Stimulated activated CD4-positive, alpha-beta T cell treated with anti-CD3 and anti-CD28 coated beads, Interleukin-1b, Interleukin-23, amount 100 ng/mL, for 1 hour (primary cell): ENCODE results near the gene PROSER2.
"Not testable (repeated sequence)": the region's sequence is repeated elsewhere in the genome, so short reads cannot be mapped to it uniquely, and the experiment has no call there.

Experiments used
- DNase-seq, 2 donors: peaks; one replicate each; pipeline ENCODE4 v3.0.0-alpha.2; 2020; ENCODE audit warnings: low read depth in 2 of 2

Gene PROSER2

DNA sequence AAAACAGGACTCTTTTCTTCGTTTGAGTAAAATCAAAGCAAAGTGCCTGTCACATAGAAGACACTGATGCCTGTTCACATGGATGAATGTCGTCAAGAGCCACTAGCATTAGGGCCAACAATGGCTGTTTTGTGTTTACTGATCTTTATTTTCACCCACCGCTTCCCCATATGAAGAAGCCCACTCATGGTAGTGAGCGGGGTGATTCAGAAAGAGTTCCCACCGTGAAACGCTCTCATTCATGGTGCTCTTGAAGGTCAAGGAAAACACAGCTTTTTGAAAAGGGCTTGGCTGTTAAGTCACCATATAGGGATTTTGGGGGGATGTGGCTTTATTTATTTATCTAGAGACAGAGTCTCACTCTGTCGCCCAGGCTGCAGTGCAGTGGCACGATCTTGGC lies 12.5 kb downstream of the PROSER2 start:
- no peak for DNase-seq

DNA sequence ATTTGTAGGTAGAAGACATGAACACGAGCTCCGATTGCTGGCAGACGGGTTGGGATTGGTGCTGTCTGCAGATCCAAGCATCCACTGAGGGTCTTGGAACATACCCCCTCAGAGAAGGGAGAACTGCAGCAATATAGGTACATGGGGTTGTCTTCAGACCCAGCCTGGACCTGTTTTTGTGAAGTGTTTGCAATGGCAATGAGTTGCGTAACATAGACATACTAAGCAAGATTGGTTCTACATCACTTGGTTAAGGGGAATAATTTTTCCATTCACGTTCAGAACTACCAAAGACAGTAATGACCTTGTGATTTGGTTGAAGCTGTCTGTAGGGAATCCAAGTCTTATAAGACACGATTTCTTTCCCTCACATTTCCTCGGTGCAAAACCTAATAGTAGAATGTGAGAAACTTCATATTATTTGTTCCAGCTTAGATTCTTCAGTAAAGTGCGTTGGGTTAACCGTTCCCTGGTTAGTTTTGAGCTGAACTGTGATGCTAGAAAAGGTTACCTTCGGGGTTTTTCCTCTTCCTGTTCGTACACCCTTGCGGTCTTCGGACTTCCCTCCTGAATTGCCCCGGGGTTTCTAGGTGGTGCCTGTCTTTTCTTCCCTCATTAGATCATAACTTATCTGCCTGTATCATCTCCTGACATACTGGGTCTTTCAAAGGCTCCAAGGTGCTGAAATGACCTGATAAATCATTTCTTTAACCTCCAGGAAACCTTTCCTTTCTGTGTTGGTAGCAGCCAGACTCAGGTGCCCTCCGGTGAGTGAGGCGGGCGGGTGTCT lies 14.4 kb downstream of the PROSER2 start:
- DNase-seq = no peak

DNA sequence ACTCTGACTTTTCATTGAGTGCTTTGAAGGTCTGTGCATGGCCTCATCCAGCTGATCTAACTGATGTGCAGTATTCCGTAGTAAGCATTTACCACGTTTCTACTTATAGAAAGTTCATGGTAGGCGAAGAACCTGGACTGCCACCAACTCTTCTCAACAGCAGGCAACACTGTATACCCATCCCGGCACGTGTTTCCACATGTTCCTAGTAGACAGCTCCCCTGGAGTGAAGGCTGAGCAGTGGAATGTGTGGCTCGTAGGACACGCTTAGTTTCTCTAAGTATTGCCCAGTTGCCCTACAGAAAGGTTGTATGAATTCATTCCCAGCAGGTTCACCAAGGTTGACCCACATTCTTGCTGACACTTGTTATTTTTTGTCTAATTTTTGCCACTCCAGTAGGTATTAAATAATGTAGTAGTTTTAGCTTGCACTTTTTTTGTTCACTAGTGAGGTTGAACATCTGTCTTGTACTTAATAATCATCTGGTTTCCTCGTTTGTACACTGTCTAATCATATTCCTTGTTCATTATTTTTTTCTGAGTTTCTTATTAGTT lies 15.2 kb downstream of the PROSER2 start:
- DNase-seq = no peak

DNA sequence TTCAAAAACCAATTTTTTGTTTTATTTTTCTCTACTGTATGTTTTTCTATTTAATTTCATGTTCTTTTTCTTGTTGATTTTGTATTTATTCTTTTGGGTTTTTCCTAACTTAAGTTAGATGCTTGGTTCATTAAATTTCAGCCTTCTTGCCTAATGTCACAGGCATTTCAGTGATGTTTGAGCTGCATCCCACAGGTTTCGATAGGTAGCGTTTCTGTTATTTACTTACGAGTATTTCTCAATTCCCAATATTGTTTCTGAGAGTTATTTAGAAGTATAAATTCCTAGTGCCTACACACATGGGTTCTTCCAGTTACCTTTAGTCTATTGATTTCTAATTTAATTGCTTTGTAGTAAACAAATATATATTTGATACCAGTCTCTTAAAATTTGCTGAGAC lies 18.2 kb downstream of the PROSER2 start:
- no peak for DNase-seq

DNA sequence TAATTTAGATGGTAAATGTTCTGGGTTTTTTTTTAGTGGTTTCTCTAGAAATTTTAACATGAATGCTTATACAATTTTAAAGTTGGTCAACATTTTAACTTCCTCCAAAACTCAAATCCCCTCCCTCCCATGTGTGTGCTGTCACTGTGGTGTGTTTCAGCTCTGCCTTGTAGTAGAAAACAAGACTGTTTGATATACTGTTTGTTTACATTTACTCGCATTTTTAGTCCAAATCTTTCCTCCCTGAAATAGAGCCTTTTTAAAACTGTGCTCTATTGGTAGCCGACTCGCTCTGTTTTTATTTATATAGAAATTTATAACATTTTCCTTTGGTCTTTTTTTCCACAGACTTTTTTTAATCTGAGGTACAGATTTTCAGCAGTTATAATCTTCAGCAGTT lies 19.3 kb downstream of the PROSER2 start:
- no peak for DNase-seq

DNA sequence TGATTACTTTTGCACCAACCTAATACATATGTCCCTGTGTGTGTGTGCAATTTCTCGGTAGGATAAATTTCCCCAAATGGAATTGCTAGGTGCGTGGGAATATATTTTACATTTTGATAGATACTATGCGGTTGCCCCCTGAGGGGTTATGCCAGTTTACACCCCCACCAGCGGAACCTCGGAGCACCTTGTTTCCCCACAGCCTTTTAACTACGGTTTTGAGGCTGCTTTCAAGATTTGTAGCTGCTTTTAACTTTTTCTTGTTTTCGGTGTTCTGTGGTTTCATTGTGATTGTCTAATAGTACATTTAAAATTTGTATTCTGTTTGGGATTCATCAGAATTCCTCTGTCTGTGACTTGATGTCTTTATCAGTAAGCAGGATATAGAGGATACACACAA lies 22.0 kb downstream of the PROSER2 start:
- DNase-seq = no peak

DNA sequence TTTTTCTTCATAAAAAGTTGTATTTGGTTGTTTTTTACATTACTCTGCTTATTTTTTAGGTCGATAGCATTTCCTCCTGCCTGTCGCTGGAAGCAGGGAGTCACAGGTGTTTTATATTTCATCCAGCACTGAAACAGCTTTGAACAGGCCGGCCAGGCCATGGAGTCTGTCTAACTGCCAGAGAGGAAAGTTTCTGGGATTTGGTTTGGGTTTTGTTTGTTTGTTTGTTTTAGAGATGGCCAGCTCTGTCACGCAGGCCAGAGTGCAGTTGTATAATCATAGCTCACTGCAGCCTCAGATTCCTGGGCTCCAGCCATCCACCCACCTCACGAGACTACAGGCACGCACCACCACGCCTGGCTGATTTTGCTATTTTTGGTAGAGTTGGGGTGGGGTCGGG lies 23.4 kb downstream of the PROSER2 start:
- no peak for DNase-seq

DNA sequence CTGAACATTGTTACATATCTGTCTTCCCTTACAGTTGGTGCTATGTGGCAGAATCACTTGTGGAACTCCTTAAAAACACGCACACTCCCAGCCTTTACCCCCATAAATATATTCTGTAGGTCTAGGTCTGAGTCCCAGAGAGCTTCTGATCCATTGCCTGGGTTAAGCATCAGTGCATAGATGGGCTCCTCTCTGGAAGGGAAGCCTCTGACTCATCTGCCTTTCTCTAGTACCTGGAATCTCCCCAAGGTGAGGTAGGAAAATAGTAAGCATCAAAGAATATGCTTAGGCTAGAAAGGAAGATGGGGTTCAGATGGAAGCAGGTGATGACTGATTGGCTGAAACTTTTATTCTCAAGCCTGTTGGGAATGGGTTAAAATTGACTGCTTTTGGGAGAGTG lies 26.1 kb downstream of the PROSER2 start:
- DNase-seq = no peak

DNA sequence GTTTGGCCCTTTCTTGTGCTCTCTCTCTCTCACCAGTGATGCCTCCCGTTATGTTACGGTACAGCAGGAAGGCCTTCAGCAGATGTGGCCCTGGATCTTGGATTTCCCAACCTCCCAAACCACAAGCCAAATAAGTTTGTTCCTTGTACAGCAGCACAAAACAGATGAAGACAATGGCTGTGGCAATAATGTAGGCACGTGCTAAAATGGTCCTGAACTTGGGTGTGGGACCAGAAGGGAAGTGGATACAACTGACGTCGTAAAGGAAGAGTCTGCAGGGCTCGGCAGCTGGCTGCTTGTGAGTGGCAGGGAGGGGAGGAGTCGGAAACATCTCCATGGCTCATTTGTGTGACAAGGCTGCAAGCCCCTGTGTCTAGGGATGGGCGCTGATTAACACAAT lies 26.8 kb downstream of the PROSER2 start:
- no peak for DNase-seq

DNA sequence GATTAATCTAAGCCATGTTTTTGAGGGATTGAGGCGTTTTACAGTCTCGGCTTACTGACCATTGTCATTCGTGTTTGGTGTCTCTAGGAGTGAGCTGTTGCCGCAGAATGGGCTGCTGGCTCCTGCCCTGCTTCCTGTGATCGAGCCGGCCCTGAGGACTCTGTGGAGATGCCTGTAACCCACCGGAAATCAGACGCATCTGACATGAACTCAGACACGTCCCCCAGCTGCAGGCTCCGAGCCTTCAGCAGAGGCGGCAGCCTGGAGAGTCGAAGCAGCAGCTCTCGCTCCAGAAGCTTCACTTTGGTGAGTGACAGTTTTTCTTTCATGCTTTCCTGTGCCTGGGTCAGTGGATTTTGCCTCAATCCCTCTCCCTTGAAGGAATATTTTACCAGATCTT lies 28.8 kb downstream of the PROSER2 start:
- DNase-seq = no peak

DNA sequence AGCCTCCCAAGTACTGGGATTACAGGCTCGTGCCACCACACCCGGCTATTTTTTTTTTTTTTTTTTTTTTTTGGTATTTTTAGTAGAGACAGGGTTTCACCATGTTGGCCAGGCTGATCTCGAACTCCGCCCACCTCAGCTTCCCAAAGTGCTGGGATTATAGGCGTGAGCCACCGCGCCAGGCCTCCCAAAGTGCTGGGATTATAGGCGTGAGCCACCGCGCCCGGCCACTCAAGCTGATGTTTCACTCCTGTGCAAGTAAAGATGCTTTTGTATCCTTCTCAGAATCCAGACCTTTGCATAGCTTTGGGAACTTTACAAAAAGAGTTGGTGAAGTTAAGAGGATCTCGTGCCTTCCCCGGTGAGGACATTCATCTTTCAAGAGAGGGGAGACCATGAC lies 29.5 kb downstream of the PROSER2 start:
- DNase-seq = not testable (repeated sequence)

DNA sequence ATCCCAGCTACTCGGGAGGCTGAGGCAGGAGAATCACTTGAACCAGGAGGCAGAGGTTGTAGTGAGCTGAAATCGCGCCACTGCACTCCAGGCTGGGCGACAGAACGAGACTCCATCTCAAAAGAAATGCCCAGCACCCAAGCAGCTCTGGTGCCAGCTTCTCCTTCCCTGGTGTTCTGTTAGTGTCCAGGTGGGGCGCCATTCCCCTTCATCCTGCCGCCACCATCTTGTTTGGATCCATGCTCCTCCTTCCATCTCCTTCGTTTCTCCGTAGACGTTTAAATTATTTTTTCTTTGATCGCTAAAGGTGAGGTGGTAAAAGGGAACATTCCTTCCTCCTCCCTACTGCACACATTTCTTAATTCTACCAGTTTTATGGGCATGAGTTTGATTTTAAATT lies 30.3 kb downstream of the PROSER2 start:
- no peak for DNase-seq

DNA sequence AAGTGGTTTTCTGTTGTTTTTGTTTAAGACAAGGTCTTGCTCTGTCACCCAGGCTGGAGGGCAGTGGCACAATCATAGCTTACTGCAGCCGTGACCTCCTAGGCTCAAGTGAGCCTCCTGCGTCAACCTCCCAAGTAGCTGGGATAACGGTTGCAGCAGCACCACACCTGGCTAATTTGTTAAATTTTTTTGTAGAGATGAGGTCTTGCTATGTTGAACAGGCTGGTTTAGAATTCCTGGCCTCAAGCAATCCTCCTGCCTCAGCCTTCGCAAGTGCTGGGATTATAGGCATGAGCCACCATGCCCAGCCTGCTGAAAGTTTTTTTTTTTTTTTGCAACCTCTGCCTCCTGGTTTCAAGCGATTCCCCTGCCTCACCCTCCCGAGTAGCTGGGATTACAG lies 31.1 kb downstream of the PROSER2 start:
- no peak for DNase-seq

DNA sequence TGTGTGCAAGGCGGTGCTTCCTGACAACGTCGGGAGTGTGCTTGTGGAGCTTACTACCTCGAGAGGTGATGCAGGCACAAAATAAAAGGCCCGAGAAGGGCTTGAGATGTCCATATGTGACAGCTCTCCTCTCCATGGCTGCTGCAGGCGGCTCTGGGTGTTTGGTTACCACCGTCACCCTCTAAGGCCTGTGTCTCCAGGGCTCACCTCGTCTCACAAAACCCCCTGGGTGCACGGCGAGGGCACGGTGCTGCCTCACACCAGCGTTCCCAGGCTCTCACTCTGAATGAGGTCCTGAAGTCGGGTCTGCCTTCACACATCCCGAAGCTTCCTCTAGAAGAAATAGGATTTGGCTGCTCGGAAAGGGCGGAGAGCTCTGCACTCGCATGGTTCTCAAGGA lies 32.9 kb downstream of the PROSER2 start:
- no peak for DNase-seq

DNA sequence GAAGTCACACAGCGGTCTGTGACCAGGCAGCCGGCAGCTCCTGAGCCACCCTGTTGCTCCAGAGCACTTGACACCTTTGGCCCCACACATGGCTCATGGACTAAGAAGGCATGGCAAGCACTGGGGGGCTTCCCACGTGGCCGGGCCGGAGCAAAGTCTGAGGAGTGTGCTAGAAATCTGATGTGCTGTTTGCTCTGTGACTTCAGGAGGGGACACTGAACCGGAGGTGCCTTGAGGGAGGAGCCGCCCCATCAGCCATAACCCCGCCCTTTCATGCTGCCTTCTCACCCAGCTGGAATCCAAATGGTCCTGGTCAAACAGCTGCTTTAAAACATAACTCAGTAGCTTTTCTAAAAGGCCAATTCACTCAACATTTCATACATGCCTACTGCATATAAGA lies 33.5 kb downstream of the PROSER2 start:
- DNase-seq = no peak

DNA sequence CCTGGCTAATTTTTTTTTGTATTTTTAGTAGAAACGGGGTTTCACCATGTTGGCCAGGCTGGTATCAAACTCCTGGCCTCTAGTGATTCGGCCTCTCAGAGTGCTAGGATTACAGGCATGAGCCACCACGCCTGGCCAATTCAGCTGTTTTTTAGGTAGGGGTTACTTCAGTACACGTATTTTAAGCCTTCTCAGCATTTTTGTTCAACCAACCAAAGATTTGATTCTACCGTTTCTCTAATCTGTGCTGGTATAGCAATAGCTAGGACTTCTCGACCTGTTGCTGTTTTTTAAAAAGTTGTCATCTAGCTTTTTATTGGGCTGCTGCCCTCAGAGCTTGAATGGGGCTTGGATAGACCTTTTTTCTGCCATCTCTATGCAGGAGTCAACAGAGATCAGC lies 34.9 kb downstream of the PROSER2 start:
- DNase-seq = no peak

DNA sequence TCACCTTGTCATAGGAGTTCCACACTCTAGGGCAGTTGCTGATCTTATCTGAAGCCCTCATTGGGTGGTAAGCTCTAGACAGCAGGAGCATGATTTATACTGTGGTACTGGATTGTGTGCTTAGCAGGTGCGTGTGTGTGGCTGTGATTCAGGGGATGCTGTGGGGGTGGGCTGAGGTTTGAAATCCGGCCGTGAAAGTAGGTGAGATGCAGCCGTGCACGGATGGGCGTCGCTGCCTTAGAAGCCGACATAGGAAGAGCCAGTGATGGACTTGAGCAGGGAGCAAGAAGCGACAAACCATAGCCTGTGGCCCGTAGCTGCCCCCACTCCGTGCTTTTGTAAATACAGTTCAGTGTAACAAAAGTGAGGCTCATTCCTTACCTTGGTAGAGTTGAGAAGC lies 38.2 kb downstream of the PROSER2 start:
- DNase-seq = no peak

DNA sequence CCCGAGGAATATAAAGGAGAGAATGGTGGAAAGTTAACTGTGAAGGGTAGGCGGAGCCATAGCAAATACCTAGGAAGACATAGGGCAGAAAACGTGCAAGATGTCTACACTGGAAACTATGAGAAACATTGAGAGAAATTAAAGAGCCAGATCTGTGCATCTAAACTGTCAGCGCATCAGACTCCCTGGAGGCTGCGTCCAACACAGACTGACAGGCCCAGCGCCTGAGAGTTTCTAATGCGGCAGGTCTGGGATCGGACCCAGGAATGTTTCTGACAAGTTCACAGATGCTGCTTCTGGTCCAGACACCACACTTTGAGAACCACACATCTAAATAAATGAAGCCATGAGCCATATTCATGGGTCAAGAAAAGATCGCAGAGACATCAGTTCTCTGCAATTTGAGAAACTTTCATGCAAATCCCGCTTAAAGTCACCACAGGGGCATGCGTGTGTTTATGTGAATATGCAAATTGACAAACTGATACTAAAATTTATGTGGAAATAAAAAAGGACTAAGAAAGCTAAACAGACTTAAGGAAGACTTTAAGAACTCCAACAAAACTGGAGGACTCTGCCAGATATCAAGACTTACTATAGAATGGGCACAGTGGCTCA lies 38.8 kb downstream of the PROSER2 start:
- DNase-seq = no peak

DNA sequence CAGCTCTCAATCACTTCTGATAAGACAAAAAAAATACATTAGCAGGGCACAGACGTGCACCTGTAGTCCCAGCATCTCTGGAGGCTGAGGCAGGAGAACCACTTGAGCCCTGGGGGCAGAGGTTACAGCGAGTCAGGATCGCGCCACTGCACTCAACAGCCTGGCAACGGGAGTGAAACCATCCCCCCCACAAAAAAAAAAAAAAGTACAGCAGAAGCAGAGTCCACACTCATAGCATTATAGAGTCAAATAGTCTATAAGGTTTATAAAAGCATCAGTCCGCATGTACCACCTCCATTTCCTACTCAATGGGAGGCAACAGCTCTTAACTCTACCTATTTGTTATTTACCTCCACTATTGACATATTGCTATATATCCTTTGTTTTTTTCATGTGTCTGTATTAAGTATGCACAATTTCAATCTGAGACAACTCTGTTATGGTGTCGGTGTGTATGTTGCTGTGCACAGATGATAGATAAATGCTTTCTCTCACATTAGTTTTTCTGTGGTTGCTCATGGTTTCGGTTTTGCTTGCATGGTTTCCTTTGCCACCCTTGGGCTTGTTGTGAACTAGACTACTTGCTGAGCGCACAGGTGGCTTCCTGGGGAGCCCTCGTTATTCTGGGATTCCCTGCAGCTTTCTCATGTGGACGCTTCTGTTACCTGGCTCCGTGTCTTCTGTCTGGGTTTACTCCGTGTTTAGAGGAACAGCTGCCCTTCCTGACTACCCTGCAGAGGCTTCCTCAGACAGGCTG lies 40.4 kb downstream of the PROSER2 start:
- DNase-seq = peak; percentile 3 to 35

DNA sequence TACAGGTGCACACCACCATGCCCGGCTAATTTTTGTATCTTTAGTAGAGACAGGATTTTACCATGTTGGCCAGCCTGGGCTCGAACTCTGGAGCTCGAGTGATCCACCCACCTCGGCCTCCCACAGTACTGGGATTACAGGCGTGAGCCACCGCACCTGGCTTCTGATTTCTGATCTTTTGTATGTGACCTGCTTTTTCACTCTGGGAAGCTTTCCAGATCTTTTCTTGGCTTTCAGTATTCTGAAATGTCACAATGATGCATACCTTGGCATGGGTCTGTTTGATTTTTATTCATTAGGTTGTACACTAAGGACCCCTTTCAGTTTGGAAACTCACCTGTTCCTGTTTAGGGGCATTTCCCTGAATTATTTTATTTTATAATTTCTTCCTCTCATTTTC lies 41.6 kb downstream of the PROSER2 start:
- DNase-seq = no peak

DNA sequence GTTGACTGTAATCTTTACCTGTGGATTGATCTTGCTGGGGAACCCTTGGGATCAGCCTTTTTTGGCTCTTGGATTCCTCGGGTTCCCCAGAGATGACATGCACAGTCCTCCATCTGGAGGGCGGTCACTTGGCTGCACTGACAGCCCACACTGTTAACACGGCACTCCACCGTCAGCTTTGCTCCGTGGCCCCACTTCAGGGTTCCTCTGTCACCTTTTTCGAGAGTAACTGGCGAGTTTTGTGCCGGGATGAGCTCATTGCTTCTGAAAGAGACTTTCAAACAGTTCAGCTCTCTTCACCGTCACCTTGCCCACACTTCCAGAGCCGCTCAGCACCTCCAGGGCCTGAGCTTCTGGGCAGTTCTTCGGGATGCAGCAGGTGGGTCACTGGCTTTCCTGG lies 42.4 kb downstream of the PROSER2 start:
- no peak for DNase-seq

DNA sequence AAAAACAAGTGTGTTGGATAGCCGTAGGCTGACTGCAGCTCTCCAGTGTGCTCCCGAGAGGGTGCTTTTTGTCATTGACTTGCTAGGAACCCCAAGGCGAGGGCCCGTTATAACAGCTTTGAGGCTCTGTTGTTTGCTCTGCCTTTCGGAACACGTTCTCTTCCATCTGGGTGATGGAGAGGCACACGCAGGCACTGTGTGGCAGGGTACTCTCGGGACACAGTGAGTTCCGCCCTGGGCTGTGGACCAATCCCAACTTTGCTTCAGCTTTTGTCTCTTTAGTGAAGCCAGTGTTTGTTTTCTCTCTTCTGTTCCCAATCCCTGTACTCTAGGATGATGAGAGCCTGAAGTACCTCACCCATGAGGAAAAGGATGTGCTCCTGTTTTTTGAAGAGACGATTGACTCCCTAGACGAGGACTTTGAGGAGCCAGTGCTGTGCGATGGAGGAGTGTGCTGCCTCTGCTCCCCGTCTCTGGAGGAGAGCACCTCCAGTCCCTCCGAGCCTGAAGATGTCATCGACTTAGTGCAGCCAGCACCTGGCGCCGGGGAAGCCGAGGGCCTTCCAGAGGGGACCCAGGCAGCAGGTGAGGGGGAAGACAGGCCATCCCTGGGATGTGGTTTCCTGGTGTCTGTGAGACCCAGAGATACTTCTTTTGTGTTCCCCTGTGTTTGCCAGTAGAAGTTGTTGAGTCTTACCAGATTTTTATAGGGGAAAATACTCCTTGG lies 43.2 kb downstream of the PROSER2 start:
- no peak for DNase-seq
